GM21717 (cell line): Measurements from ENCODE around the gene SLC6A8.

Source experiments
- ATAC-seq: cut with Tn5 transposase; IDR thresholded peaks from one replicate; pipeline ENCODE4 v1.9.1; 2021; ENCODE audit warnings: mild to moderate bottlenecking, moderate library complexity; ENCODE audit not compliant: unreplicated experiment

The SLC6A8 gene

DNA sequence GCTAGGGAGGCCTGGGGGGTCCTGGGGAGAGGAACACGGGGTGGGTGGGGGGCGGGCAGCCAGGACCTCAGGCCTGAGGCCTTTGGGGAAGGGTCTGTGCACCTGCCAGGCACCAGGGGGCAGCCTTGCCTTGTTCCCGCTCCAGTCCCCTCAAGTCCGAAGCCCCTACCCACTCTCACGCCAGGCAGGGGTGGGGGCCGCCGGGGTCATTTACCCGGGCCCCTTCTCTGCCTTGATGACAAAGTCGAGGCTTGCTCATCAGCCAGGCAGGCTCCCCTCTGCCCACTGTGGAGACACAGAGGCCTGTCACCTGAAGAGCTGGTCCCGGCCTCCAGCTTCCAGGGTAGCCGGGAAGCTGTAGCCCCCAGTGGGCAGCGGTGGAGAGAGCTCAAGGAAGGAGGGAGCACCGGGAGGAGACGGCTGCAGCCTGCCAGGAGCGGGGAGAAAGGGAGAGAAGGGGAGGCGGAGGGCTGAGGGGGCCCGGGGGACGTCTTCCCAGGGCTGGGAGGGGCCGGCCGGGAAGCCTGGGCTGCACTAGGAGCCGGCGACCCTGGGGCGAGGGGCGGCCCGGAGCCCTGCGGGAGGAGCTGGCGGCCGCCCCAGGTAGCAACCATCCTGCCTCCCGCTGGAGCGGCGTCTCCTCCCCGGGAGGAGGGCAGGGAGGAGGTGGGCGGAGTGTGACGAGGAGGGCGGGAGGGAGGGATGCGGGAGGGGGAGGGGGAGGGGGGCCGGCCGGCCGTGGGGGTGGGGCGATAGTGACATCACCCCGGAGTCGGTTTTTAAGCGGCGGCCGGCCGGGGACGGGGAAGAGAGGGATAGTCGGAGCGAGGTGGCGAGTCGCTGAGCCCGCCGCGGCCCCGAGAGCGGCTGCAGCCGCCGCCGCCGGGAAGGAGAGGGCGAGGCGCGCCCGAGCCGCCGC lies at the start of gene SLC6A8:
Gene SLC6A8 (plus strand): TSS at position 806 of the 919 bp plus-strand sequence. CDS start 649 bp downstream, outside the sequence.
- no peak for ATAC-seq

DNA sequence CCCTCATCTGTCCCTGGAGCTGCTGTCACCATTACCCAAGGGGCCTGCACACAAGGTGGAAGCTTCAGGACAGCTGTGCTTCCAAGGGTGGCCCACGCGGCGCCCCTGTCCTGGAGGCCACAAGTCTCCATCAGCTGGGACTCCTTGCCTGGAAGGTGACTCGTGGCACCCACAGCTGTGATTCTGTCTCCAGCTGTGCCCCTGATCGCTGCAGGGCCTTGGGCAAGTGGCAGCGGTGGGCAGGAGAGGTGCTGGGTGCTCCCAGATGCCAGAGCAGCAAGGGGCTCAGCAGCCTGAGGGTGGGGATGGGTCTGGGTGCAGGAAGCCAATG lies 49.7 kb upstream of the SLC6A8 start:
- no peak for ATAC-seq

DNA sequence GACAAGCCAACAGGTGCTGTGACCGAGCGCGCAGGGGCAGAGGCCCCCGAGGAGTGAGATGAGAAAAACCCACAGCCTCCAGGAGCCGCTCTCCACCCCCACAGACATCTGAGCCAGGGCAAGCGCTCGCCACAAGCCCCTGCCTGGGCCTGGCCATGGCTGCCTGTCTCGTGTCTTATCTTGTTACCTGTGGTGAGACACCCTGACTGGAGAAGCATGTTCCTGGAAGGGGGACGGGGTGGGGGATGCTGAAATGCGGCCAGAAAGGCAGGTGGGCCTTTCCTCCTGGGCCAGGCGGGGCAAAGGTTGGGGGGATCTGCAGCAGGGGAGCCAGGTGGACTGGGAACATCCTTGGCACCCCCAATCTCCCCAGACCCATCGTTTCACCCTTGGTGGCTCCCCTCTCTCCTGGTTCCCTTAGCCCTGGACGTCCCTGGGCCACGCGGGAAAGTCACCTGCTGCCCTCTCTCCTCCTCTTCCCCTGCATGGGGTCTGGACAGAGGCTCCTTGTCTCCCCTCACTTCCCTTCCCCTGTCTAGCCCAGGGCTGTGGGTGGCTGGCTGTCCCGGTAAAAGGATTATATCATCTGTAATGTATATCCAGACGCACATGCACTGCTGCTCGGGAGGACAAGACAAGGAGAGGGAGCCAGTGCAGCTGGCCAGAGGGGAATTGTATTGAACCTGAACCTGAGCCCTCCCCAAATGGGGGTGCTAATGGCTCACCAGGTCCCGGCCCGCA lies 49.1 kb upstream of the SLC6A8 start:
- no peak for ATAC-seq

DNA sequence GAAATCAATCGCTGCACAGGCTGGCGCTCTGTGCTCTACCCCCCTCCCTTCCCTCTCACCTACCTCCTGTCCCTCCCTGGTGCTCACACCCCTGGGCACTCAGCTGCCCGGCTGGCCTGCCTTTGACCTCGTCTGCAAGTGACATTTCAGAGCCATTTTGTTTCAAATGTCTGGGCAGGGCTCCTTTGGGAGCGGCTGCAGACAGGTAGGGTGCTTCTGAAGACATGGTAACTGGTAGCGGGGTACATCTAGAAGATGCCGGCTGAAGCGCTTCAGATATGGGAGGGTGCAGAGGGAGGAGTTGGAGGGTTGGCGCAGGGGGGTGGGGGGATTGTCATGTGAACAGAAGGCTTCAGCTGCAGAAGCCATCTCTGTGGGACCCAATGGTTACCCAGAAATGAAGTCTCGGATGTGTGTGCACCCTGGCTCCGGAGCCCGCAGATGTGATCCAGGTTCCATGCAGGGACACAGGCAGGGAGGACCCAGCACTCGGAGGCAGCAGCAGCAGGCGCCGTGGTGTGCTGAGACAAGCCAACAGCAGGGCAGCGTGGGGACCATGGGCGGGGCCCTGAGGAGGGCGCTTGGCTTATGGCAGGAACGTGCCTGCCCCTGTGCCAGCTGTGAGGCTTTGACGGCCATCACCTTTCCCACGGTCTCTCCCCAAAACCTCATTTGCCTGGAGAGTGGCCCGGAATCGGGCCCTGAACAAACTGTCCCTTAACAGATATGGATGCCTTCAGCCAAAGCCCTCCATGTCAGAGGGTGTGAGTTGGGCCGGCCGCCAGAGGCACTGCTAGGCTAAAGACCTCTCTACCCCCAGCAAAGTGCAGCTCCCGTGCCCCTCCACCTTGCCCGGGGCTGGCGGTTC lies 48.3 kb upstream of the SLC6A8 start:
- no peak for ATAC-seq

DNA sequence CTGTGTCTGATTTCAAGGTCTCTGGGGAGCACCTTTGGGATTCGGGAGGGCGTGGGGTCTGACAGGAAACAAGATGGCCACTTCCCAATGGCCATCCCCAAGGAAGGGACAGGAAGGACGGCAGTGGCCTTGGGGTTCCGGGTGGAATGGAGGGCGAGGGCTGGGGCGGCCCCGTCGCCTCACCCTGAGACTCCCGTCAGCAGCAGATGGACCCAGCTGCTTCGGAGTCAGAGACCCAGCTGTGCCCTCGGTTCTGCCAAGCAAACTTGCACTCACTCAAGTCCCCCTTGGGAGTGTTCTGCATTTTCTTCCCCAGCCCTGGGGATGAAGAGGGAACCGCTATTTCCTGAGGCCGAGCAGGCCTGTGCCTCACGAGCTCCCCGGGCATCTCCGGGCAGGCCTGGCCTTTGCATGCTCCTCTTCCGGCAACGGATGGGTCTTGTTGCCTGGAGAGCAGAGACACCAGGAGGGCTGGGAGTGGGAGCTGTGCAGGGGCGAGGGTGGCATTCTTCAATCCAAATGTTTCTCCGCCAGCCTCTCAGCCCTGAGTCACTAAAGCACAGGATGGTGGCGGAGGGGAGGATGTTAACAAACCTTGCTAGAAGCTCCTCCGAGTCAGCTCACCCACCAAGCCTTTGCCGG lies 47.6 kb upstream of the SLC6A8 start:
- no peak for ATAC-seq

DNA sequence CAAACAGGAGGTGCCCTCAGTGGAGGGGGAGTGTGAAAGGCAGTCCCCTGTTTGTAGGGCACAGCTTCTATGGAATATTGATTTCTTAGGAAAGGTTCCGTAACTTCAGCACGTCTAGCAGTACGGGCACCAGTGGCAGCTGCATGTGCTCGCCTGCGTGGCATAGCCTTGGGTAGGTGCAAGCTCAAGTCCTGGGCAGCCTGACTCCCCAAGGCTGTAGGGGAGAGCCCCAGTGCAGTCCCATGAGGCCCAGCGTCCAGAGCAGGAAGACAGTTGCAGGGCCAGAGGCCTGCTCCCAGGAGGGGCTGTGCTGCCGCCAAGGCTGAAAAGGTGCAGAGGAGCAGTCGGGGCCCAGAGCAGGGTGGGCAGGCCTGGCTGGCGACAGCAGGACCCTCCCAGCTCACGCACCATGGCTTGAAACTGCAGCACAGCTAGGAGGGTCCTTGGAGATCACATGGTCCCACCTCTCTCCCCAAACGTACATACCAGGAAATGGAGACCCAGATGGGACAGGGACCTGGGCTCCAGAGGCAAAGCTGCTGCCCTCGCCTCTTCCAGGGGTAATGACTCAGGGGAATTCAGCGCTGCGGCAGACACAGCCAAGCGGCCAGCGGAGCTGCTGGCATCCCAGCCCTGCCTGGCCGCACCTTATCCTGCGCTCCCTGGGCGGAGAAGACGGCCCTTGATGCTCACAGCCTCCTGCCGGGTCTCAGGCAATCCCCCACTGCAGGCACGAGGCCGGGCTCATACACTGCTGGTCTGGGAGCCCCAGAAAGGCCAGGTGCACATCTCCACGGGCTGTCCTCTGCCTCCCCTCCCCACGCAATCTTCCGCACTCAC lies 46.8 kb upstream of the SLC6A8 start:
- ATAC-seq = no peak

DNA sequence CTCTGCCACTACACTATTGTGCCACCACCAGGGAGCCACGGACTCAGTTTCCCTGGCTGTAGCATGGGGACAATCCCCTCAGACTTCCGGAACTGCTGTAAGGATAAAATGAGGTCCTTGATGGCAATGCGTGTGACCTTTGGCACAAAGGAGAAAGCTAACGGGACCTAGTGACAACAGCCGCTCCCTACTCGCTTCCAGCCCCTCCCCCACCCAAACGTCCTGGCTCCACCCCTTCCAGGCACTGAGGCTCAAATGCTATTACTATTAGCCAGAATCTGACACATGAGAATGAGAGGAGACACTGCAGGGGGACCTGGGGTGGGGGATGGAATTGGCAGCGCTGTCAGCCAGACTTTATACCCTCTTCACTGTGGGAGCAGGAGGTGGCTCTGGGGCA lies 46.1 kb upstream of the SLC6A8 start:
- no peak for ATAC-seq

DNA sequence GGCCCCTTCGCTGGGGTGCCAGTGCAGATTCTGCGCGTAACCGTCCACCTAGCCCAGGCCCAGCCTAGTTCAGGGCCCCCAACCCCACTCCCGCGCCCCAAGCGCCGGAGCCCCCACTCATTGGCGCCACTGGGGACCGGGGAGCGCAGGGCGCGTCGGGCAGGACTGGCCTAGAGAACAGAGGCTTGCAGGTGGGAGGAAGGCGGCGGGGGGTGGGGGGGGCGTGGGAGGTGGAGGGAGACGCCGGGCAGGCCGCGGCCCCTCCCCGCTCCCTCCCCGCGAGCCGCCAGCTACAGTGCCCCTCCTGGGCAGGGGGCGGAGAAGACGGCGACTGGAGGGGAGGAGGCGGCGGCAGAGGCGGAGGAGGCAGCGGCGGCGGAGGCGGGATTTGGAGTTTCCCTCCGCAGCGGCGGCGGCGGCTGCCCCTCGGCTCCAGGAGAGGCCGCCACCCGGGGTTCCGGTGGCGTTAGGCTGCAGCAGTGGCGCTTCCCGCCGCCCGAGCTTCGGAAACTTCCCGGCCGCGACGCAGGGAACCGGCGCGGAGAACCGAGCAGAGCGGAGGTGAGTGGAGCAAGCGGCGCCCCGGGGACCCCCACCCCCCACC lies 45.6 kb upstream of the SLC6A8 start:
- no peak for ATAC-seq

DNA sequence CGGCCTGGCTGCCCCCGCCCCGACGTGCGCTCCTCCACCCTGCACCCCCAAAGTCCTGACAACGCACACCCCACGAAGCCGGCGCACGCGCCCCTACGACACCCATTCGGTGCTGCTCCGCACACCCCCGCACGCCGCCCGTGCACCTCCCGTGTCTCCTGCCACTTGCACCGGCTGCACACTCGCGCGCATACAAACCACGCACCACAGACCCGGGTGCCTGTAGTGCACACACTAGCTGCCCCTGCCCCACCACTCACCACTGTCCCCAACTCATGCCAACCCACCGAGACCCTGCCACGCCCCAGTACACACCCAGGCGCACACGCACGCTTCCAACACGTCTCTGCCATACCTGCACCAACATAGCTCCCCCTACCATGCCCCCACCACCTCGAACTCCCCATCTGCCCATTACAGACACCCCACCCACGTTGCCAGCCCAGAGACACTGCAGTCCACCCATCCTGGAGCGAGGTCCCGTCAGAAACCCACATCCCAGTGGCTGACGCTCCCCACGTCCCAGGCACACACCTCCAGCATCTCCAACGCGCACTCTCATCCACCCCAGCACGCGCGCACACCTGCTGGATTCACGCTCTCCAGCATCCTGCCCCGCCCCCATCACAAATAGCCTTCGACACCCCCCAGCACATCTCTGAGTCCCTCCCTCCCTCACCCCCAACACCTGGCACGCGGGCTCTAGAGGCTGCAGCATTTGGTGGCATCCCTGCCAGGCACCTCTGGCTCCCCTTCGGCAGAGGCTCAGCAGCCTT lies 44.9 kb upstream of the SLC6A8 start:
- no peak for ATAC-seq

DNA sequence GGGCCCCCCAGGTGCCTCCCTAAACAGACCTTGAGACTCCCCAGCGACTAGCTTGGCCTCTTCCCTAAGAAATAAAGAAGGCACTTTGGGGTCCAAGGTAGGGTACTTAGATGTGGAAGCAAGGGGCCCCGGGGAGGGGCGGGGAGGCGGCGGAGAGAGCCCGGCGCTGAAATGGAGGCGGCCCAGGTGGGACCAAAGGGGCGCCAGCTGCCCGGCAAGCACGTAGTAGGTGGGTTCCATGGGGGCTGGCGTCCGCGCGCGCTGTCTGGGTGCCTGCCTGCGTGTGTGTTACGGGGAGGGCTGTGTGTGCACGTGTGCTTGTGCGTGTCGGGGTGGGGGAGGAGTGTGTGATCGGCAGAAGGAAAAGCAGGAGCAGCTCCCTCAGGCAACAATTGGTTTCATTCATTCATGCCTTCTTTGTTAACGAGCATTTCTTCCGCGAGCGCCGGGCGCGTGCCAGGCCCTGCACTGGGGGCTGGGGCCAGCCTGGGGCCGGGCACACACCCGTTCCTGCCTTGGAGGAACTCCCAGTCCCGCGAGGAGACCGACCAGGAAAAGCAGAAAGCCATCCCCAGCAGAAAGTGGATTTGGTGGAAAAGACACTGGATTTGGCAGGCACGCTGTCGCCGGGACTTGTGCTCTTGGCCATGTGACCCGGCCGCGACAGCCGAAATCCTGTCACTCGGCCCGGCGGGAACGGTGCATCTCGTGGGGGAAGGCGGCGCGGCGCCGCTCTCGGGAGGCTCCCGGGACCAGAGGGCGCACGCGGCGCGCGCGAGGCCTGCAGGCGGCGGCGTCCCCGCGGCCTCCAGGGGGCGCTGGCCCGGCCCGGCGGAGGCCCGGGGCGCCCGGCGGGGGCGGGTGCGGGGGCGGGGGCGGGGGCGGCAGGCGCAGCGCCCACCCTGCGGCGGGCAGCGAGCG lies 44.0 kb upstream of the SLC6A8 start:
- ATAC-seq = no peak

DNA sequence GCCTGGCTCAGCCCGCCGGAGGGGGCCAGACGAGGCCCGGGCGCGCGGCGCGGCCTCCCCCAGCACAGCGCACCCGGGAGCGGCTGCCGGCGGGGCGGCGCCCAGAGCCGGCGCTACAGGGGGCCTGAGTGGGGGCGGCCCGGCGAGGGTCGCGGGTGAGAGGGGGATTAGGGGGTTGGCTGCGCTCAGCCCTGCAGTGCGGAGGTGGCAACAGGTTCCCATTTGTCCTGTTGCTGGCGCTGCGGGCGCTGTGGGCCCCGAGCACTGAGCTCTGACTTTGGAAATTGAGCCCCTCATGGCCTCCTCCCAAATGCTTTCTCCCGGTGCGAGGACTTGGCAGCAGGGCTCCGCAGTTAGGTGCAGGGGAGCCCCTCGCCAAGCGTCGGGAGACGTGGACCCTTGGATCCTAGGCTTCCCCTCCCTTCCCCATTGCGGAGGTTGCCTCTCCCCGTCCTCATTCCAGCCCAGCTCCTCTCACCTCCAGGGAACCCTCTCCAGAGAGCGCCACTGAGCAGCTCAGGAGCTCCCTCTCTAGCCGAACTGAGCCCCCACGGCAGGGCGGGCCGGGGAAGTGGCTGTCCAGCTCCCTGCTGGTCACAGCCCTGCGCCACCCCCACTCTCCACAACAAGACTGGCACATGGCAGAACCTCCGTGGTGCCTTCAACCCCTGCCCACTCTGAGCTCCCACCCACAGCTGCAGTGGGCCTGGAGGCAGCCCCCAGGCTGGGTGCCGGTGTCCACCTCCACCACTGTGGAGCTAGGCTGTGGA lies 43.2 kb upstream of the SLC6A8 start:
- no peak for ATAC-seq

DNA sequence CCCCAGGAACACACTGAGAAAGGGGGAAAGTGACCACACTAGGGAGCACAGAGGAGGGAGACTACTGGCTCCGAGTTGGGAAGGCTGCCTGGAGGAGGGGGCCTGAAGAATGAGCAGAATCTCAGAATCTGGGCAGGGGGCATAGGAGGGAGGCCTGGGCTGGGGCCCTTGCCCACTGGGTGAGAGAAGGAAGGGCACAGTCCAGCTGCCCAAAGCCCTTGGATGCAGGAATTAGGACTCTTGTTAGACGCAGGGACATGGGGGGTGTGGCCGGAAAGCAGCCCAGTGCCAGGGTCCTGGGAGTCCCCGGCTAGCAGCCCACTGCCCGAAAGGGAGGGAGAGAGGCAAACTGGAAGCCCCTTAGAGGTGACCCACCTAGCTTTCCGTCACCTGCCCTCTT lies 42.6 kb upstream of the SLC6A8 start:
- ATAC-seq = no peak

DNA sequence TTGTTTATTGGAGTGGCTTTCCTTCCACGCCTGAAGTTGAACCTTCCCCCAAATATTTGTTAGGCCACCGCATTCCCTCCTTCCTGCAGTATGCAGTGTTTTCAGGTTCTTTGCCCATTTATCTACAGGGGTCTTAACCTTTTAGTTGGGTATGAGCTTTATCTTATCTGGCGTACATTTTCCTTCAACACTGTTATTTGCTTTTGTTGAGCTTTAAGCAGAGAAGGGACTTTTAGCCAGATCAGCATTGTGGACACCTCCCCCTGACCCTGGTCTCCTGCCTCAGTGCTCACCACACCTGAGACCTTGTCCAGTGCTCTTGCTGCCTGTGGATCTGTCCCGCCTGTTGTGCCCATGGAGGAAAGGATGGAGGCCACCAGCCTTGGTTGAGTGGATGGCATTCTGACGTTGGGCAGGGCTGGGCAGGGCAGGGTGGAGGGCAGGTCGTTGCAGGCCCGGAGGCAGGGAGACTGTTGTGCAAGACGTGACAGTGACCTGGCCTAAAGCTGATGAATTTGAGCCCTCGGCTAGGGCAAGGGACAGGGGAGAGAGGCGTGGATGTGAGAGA lies 41.7 kb upstream of the SLC6A8 start:
- no peak for ATAC-seq

DNA sequence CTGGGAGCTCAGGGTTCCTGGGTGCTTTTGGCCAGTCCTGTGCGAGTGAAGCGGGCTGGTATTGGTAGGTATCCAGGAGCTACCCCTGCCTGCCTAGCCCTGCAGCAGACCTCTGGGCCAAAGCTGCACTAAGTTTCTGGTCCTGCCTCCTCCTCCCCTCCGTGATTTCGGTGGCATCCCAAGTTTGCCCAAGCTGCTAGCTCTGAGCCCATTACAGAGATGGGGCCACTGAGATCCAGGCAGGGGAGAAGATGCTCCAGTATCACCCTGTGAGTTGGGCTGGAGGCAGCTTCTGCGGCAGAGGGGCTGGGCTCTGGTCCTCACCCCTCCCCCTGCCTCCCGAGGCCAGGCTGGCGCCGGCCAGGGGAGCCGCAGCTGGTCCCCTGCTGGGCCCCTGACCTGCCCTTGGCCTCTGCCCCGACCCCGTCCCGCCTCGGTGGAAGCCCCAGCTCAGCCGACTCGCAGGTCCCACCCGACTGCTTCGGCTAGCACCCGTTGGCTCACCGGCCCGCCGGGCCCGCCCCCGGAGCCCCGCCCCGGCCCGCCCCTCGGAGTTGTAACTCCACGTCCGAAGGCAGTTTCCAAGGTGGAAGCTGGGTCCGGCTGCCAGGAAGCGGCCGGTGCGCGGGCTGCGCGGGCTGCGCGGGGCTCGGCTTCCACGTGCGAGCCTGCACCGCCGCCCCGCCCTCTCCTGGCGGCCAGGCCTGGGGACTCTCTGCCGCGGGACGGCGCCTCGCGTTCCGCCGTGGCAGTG lies 40.9 kb upstream of the SLC6A8 start, which contains the start of gene DUSP9:
Gene DUSP9 (plus strand): TSS at position 584 of the 754 bp plus-strand sequence. CDS start 751 bp downstream, outside the sequence.
- ATAC-seq = no peak

DNA sequence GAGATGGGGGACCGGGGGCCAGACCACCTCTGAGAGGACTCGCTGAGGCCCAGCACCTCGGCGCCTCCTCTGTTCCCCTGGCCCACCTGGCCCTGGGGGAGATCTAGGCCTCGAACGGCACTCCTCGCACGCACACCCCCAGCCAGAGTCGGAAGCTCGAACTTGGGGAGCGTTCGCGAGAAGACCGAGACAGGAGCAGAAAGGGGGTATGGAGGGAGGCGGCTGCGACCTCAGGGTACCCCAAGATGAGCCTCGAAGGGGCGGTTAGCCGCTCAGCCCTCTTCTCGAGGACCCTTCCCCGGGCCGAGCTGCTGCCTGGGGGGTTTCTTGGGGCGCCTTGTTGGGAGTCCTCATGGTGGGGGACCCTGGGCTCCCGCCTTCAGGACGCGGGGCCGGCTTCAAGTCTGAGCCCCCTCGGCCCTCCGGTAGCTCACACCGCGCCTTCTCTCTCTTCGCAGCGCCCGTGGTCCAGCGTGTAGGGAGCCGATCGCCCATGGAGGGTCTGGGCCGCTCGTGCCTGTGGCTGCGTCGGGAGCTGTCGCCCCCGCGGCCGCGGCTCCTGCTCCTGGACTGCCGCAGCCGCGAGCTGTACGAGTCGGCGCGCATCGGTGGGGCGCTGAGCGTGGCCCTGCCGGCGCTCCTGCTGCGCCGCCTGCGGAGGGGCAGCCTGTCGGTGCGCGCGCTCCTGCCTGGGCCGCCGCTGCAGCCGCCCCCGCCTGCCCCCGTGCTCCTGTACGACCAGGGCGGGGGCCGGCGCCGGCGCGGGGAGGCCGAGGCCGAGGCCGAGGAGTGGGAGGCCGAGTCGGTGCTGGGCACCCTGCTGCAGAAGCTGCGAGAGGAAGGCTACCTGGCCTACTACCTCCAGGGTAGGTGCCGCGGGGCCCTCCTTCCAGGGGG lies 40.0 kb upstream of the SLC6A8 start:
- no peak for ATAC-seq
